ENCODE data around the gene CCDC112.
"Not testable (repeated sequence)": the region's sequence is repeated elsewhere in the genome, so short reads cannot be mapped to it uniquely, and the experiment has no call there.

The CCDC112 gene

DNA sequence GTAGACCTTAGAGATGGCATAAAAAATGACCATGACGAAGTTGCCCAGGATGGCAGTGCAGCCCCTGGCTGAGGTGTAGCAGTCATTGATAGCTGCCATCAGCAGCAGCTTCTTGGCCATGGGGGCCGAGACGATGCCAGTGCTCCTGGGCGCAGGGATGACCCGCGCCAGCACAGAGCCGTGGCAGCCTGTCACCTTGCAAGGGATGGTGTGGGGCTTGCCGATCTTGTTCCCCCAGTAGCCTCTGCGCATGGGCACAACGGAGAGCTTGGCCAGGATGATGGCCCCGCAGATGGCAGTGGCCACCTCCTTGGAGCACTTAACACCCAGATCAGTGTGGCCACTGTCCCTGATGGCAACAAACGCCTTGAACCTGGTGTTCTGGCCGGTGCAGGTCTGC lies 31.7 kb downstream of the CCDC112 start:
- DNase-seq (ENCODE audit: extremely low spot score, insufficient read length, low read depth), result no peak
- no peak for FAIRE-seq

DNA sequence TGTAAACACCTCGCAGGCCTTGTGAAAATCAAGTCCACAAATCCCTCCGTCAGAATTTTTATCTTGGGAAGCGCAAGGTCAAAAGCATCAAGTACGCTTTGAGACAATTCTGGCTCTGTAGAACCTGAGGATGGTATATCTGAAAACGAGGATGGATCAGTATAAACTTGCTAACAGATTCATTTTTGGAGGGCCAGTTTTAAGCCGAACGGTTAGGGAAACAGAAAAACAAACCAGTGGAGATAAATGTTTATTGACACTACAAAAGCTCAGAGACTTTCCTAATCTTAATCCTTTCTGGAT lies 33.4 kb downstream of the CCDC112 start:
- DNase-seq (ENCODE audit: extremely low spot score, insufficient read length, low read depth), result no peak
- FAIRE-seq, result no peak

DNA sequence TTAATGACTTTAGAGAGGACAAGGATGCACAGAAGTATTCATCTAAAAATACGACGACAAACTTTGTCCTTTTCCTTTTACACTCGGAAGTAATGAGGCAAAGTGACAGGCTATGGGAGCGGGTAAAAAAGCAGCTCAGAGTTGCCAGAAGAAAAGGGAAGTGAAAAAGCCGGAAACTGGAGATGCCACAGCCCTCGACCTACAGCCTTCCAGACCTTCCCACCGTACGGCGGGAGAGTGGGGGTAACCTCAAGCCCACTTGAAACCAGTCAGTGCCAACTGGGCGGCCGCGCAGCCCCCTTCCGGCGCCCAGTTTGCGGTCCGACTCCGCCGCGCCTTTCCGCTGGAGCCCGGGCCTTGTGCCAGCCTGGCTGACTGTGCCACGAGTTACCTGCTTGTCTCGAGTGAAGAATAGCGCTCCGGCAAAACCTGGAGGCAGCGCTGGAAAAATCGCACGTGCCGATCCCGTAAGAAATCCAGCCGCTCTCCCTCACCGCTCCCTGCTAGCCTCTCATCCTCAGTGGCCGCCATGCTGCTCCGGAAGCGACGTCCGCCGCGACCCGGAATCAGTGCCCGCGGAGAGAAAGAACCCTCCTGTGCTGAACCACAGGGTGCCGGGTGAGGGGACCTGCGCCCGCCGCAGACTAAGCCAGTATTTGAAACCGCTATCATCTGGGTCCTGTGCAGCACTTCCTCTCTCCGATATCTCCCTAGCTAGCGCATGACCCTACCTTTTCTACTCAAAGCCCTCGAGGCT lies 34.0 kb downstream of the CCDC112 start, which contains the start of gene PGGT1B:
PGGT1B (minus strand) TSS at position 557 of the 757 bp plus-strand sequence; CDS start at position 531, 26 bp downstream.
- DNase-seq (ENCODE audit: extremely low spot score, insufficient read length, low read depth), result peak; percentile 45
- FAIRE-seq, result peak; percentile 91

GRCh38 chr5:115262011-115262320 lies 34.5 kb downstream of the CCDC112 start:
- FAIRE-seq, result no peak

DNA sequence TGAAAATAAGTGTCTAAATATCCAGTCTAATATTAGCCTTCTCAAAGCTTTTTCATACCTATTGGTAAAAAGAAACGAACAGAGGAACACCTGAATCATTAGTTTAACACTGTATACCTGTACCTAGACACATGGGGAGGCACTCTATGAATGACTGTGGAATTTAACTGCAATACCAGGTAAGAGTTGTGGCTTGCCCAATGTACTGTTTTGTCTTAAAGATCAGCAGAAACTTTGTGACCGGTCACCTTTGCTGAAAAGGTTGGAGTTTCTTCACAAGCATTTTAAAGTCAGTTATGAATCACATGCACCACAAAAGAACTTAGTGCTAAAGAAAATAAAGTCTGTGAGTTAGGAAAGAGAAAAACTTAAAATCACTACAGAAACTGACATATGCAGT lies 36.2 kb downstream of the CCDC112 start:
- DNase-seq (ENCODE audit: extremely low spot score, insufficient read length, low read depth), result no peak
- FAIRE-seq, result no peak

More at GRCh38 chr5:115262011-115262320, 34.5 kb downstream of the CCDC112 start:
- peak; percentile 1 for DNase-seq (ENCODE audit: extremely low spot score, insufficient read length, low read depth)

DNA sequence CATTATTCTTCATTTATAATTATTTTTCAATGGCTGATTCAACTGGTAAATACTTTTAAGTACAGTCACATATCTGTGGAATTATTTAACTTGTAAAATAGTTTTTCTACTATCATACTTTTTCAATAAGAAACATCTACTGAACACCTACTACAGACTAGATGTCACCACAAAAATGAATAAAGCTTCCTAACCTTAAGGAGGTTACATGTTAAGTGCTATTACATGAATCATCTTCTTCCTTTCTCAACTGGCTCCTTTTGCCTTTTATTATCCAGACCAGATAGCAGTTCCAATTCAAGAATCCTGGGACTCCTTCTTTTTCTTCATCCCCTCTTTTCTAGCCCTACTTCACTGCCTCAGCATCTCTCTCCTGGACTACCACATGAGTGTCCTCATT lies 38.5 kb downstream of the CCDC112 start:
- FAIRE-seq (no peak), DNase-seq (ENCODE audit: extremely low spot score, insufficient read length, low read depth) (no peak)

DNA sequence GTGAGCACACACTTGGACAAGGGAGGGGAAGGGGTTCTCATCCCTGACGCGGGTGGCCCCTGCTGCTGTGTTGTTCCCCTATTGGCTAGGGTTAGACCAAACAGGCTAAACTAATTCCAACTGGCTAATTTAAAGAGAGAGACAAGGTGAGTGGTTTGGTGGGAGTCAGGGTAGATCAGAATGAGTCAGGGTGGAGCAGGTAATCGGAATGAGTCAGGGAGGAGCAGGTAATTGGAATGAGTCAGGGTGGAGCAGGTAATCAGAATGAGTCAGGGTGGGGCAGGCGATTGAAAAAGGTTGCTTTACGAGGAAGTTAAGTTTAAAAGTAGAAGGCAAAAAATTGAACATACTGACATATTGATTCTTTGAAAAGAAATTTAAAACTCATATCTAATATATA lies 47.1 kb downstream of the CCDC112 start:
- not testable (repeated sequence) for DNase-seq (ENCODE audit: extremely low spot score, insufficient read length, low read depth); FAIRE-seq

DNA sequence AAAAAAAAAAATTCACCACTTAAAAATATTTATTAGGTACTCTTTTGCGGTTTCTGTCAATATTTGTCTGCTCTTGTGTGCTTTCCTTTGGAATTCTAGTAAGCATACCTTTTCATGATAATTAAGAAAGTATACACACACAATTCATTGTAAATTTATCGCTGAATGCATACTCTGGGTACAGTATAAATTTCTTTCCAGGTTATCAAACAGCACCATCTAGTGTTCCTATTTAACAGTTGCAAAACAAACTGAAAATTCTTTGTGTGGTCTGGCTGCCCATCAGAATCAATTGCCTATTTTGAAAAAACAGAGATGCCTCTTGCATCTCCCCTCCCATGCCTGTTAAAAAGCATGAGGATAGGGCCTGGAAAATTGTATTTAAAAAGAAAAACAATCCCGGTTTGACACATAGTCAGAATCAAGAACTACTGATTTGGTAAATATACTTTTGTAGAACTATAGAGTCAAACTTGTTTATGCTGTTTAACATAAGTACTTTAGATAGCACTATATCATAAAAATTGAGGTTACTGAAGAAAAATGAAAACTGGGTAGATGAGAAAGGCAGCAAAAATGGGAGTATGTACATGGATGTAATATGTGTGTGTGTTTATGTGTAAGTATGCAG lies 50.0 kb downstream of the CCDC112 start:
- FAIRE-seq (peak; percentile 61), DNase-seq (ENCODE audit: extremely low spot score, insufficient read length, low read depth) (no peak)

- no peak for DNase-seq (ENCODE audit: extremely low spot score, insufficient read length, low read depth)
- no peak for FAIRE-seq
Measured at GRCh38 chr5:115243412-115243811, 53.0 kb downstream of the CCDC112 start.

- FAIRE-seq, result no peak
- DNase-seq (ENCODE audit: extremely low spot score, insufficient read length, low read depth), result no peak
Measured at GRCh38 chr5:115241881-115242642, 54.4 kb downstream of the CCDC112 start.

GRCh38 chr5:115237066-115237465 lies 59.4 kb downstream of the CCDC112 start:
- no peak for FAIRE-seq
- DNase-seq (ENCODE audit: extremely low spot score, insufficient read length, low read depth), result no peak

- FAIRE-seq, result no peak
Measured at GRCh38 chr5:115236599-115236998, 59.9 kb downstream of the CCDC112 start.

GRCh38 chr5:115231598-115231997 lies 64.9 kb downstream of the CCDC112 start:
- peak; percentile 9 for FAIRE-seq

More at GRCh38 chr5:115236599-115236998, 59.9 kb downstream of the CCDC112 start:
- no peak for DNase-seq (ENCODE audit: extremely low spot score, insufficient read length, low read depth)

GRCh38 chr5:115229606-115230005 lies 66.8 kb downstream of the CCDC112 start:
- FAIRE-seq (no peak), DNase-seq (ENCODE audit: extremely low spot score, insufficient read length, low read depth) (no peak)

More at GRCh38 chr5:115231598-115231997, 64.9 kb downstream of the CCDC112 start:
- DNase-seq (ENCODE audit: extremely low spot score, insufficient read length, low read depth), result no peak

DNA sequence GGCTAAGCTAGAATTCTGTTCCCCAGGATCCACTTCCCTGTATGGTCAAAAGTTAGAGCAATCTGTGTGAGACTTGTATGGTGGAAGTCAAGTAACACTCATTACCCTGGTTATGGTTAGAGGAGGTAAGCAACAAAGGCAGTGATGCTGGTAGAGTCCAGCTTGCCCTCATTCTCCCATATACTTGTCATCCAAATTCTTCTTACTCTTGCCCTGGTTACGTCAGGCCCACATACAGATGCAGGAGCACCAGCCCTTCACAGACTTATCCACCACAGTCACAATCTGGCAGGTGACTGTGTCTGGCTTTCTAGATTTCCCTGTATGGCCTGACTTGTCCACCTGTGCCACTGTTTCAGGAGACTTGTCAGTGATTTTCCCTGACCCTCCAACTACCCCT lies 69.2 kb downstream of the CCDC112 start:
- no peak for FAIRE-seq
- DNase-seq (ENCODE audit: extremely low spot score, insufficient read length, low read depth), result no peak
